NCI-H146 treated with DMSO at 0.1 percent for 48 hours (cell line): ENCODE measurements around the gene KRTAP22-2.

ENCODE experiments used
- DNase-seq: peaks from one replicate; lab custom pipeline; 2025; ENCODE audit not compliant: unreplicated experiment; lab: John Stamatoyannopoulos, UW

KRTAP22-2 gene

DNA sequence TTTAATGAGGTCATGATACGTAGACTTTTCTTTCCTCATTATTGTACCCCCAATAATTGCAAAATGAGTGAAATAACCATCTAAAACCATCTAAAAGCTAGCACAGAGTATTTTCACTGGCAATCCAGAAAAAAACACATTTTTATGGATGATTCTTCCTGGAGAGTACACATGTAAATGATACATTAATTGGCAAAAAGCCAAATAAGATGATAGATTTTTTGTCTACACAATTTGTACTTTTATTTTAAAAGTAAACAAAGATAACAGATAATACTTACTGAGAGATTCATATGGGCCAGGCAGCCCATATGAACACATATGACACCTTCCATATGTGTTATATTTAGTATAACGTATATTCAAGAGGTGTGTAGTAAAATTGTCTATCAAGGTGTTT, 26.6 kb downstream of the KRTAP22-2 start:
- DNase-seq = no peak

DNA sequence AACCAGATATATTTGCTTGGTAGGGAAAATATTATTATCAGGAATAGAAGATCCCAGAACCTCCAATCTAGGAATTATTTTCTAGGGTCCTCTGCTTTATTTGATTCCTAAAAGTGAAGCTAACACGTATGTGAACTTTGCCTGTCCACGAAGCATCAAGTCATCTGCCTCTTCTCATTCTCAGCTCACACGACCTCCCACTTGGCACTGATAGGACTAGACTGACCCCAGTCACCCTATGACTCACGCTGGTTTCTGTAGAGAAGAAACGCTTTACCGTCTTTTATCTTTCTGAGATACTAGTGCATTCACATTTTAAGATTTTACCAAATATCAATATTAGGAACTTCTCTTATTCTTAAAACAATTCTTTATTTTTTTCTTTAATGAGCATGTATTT, 27.1 kb downstream of the KRTAP22-2 start:
- no peak for DNase-seq

DNA sequence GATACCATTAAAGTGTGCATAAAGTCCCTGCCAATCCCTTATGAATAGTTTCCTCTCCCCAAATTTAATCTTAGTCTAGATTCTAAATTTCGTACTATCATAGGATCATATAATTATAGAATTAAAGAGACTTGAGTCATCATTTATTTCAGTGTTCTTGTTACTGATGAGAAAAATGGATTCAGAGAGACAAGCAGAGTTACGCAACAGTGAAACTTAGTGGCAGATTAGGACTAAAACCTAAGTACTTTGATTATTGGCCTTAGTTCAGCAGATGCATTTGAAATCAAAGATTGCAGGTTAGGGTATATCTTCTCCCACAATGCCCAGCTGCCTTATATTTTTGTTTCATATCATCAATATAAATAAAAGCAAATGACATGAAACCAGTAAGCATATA, 28.2 kb downstream of the KRTAP22-2 start:
- DNase-seq = no peak

GRCh38 chr21:30561264-30561895, 28.8 kb downstream of the KRTAP22-2 start, which contains the start of gene KRTAP19-7:
TSS of gene KRTAP19-7 (minus strand) at chr21:30561314. CDS start at chr21:30561289, 25 bp downstream.
- no peak for DNase-seq

- no peak for DNase-seq
Observed at GRCh38 chr21:30555095-30555494, 35.1 kb downstream of the KRTAP22-2 start.

DNA sequence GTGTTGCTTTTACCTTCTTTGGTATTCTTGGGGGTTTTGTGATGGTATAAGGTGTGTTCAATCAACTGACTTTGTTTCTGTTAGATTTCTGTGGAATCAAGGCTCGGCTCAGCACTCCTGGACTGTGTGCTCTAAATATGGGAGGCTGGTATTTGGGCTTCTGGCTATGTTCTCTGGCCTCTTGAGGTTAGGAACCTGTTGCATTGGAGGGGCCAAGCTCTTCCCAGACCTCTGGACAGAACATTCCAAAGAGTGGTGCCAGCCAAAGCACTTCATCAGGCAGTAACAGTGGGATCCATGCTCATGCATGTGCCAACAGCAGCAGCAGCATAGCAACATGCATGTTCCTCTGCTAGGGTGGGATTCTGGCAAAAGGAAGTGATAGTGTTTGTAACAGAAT, 37.4 kb downstream of the KRTAP22-2 start:
- no peak for DNase-seq

GRCh38 chr21:30541764-30542163, 48.4 kb downstream of the KRTAP22-2 start, which contains the start of gene KRTAP19-6:
TSS of gene KRTAP19-6 (minus strand) at chr21:30541864. CDS start at chr21:30541833, 31 bp downstream.
- DNase-seq = no peak
